Activated B cell treated with CpG ODN at 0.5 μM for 24 hours (primary cell): ENCODE measurements around the gene RAD51B. TPM values are rescaled to one million over a fixed set of nuclear protein-coding genes. Genes with fewer than 3 reads are reported as not detected.
A peak's percentile ranks its signal among the peaks of the same experiment; 100 is the strongest.

Experiments used
- ATAC-seq: fragments of 200-7000 bp; cut with Tn5 transposase; one replicate; pipeline ENCODE4 v1.10.0; 2021; ENCODE audit warnings: low read depth, mild to moderate bottlenecking, moderate library complexity
- CTCF ChIA-PET: fragments of 350-600 bp; sonication (Branson Sonifier 250); formaldehyde crosslinking; loops from one replicate; lab custom pipeline; 2021; ENCODE audit warnings: antibody characterized with exemption; lab: Charles Lee
- POLR2A ChIA-PET: fragments of 350-600 bp; sonication (Branson Sonifier 250); formaldehyde crosslinking; loops from one replicate; lab custom pipeline; 2021; ENCODE audit warnings: antibody characterized with exemption; lab: Charles Lee
- DNase-seq: peaks from one replicate; pipeline ENCODE4 v3.0.0; 2022
- H3K27ac Mint-ChIP-seq: one replicate; pipeline ENCODE4 v1.8.0; 2020; ENCODE audit warnings: mixed read lengths
- H3K27me3 Mint-ChIP-seq: one replicate; pipeline ENCODE4 v1.8.0; 2021; ENCODE audit warnings: mixed read lengths
- H3K36me3 Mint-ChIP-seq: one replicate; pipeline ENCODE4 v1.8.0; 2021; ENCODE audit warnings: low read depth, mixed read lengths
- H3K4me1 Mint-ChIP-seq: one replicate; pipeline ENCODE4 v1.8.0; 2021; ENCODE audit warnings: mixed read lengths
- H3K4me3 Mint-ChIP-seq: one replicate; pipeline ENCODE4 v1.8.0; 2020; ENCODE audit warnings: mild to moderate bottlenecking, mixed read lengths
- H3K9me3 Mint-ChIP-seq: one replicate; pipeline ENCODE4 v1.8.0; 2020; ENCODE audit warnings: mixed read lengths
- CTCF ChIP-seq: fragments of 200-600 bp; IDR thresholded peaks from one replicate; pipeline ENCODE4 v1.8.0; 2022; ENCODE audit warnings: antibody characterized with exemption, mild to moderate bottlenecking
- intact Hi-C: fragments of 100-400 bp; cut with micrococcal nuclease; formaldehyde crosslinking; loops from one replicate; pipeline ENCODE4 v1.15.1; 2024
- total RNA-seq: library from RNA; stranded (reverse); gene quantifications from 2 replicates; pipeline ENCODE4 v1.2.3, GENCODE V29; 2022

The RAD51B gene
- total RNA-seq, 1 donor from 2014 or later: 53.9 TPM

DNA sequence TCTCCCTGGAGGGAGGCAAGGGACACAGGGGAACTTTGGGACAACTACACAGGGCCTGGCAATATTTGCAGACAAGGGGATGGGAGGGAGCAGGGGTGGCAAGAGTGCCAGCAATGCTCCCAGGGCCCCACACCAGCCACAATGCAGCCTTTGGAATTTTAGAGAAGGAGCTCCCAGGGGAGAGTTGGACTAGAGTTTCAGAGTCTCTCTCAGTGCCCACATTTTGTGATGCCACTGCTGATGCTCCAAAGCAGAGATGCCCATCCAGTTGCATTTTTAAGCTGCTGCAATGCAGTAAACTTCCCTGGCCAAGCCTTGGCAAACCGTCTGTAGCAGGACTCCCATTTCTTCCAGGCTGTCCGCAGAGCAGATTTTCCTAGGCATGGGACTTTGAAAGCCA lies 874.3 kb downstream of the RAD51B start:
- TF ChIP-seq CTCF: no peak
- Mint-ChIP-seq H3K36me3 (no peaks in the 10 kb centered on the region), H3K9me3 (no peaks in the 10 kb centered on the region), H3K4me3 (no peak overlapping the region), H3K27ac (peak overlapping the region; percentile 35), H3K4me1 (peaks cover 52% of the 10 kb centered on the region), H3K27me3 (no peaks in the 10 kb centered on the region)
- no peak for ATAC-seq
- ChIA-PET CTCF (no interaction called here), POLR2A (interaction anchor here (0.9 to 2.6 kb wide), 7 partner anchors 8 to 426 kb away, joined by 3 to 24 read pairs (median 4); partner anchors contain the start of gene ZFP36L1)
- intact Hi-C loops: loop anchor here (2.0 kb wide), 1 partner anchor 445 kb away; no protein-coding TSS in a partner anchor
- no peak for DNase-seq

GRCh38 chr14:68694516-68695235 lies 875.1 kb downstream of the RAD51B start:
- POLR2A ChIA-PET: interaction anchor here (0.7 to 2.6 kb wide), 12 partner anchors 9 to 444 kb away, joined by 3 to 24 read pairs (median 4); partner anchors contain the start of gene ZFP36L1
- intact Hi-C loops: loop anchor here (2.0 kb wide), 1 partner anchor 446 kb away; no protein-coding TSS in a partner anchor
- Mint-ChIP-seq H3K4me3 (peak overlapping the region; percentile 42), H3K4me1 (peaks cover 47% of the 10 kb centered on the region), H3K9me3 (no peaks in the 10 kb centered on the region), H3K27ac (peak overlapping the region; percentile 43), H3K27me3 (no peaks in the 10 kb centered on the region), H3K36me3 (no peaks in the 10 kb centered on the region)
- TF ChIP-seq CTCF: no peak
- no peak for DNase-seq
- ATAC-seq: no peak
- CTCF ChIA-PET: no interaction called here

- H3K36me3 Mint-ChIP-seq: no peaks in the 10 kb centered on the region
- ChIA-PET CTCF (no interaction called here), POLR2A (interaction anchor here (0.7 to 2.6 kb wide), 9 partner anchors 10 to 219 kb away, joined by 3 to 24 read pairs (median 4); partner anchors contain the start of gene ZFP36L1)
- TF ChIP-seq CTCF: no peak
- peaks cover 46% of the 10 kb centered on the region for H3K4me1 Mint-ChIP-seq
- peak overlapping the region; percentile 42 for H3K4me3 Mint-ChIP-seq
- peak; percentile 81 for ATAC-seq
- no peaks in the 10 kb centered on the region for H3K27me3 Mint-ChIP-seq
- DNase-seq: no peak
- no peaks in the 10 kb centered on the region for H3K9me3 Mint-ChIP-seq
- intact Hi-C loops: loop anchor here (2.0 kb wide), 1 partner anchor 447 kb away; no protein-coding TSS in a partner anchor
- H3K27ac Mint-ChIP-seq: peak overlapping the region; percentile 43
Observed at GRCh38 chr14:68695326-68695768, 875.8 kb downstream of the RAD51B start.

GRCh38 chr14:68695856-68696255 lies 876.3 kb downstream of the RAD51B start:
- no peak overlapping the region for H3K4me3 Mint-ChIP-seq
- H3K27ac Mint-ChIP-seq: no peak overlapping the region
- peaks cover 45% of the 10 kb centered on the region for H3K4me1 Mint-ChIP-seq
- CTCF ChIA-PET: no interaction called here
- H3K27me3 Mint-ChIP-seq: no peaks in the 10 kb centered on the region
- POLR2A ChIA-PET: interaction anchor here (1.0 to 2.6 kb wide), 5 partner anchors 10 to 443 kb away, joined by 3 to 15 read pairs (median 3); no protein-coding TSS in a partner anchor
- DNase-seq (no peak), ATAC-seq (no peak)
- TF ChIP-seq CTCF: no peak
- no peaks in the 10 kb centered on the region for H3K9me3 Mint-ChIP-seq
- no peaks in the 10 kb centered on the region for H3K36me3 Mint-ChIP-seq
- intact Hi-C loops: loop anchor here (2.0 kb wide), 1 partner anchor 447 kb away; no protein-coding TSS in a partner anchor

- H3K9me3 Mint-ChIP-seq: peaks cover 4% of the 10 kb centered on the region
- H3K27ac Mint-ChIP-seq: no peak overlapping the region
Observed at GRCh38 chr14:68696266-68696665, 876.7 kb downstream of the RAD51B start.

More at GRCh38 chr14:68696266-68696665, 876.7 kb downstream of the RAD51B start:
- intact Hi-C loops: no loop called here
- Mint-ChIP-seq H3K36me3 (no peaks in the 10 kb centered on the region), H3K4me3 (no peak overlapping the region), H3K4me1 (peaks cover 44% of the 10 kb centered on the region), H3K27me3 (no peaks in the 10 kb centered on the region)
- ChIA-PET CTCF (no interaction called here), POLR2A (interaction anchor here (1.0 to 2.6 kb wide), 2 partner anchors 11 to 443 kb away, joined by 3 to 15 read pairs; no protein-coding TSS in a partner anchor)
- DNase-seq: no peak
- no peak for TF ChIP-seq CTCF
- ATAC-seq: no peak
